ENCODE measurements around the gene SND1. TPM values are rescaled to one million over a fixed set of nuclear protein-coding genes. Genes with fewer than 3 reads are reported as not detected.

The SND1 gene
- total and polyA plus RNA-seq, 2 donors (not counting 1 experiment from before 2014, with no cell fraction given) = 44.4 to 165 TPM

- TF ChIP-seq EZH2 (IDR thresholded peaks at IDR 0.05; ENCODE audit: borderline replicate concordance, insufficient read depth, low read depth, low read length, poor library complexity, severe bottlenecking) = no peak
- TF ChIP-seq CTCF (IDR thresholded peaks at IDR 0.05) = no peak
- no peak overlapping the region for H3K4me3 ChIP-seq (ENCODE audit: control extremely low read depth in 1 of 5, extremely low read depth in 1 of 5, insufficient read depth in 1 of 5, low read depth in 2 of 5, low read length in 4 of 5)
- H3K4me1 ChIP-seq (ENCODE audit: control insufficient read depth in 2 of 2, insufficient read depth in 2 of 2, low read length in 2 of 2) = peaks cover 4 to 6% of the 10 kb centered on the region in 2 donors
- ChIA-PET POLR2A (no interaction called here), CTCF (no interaction called here)
- ATAC-seq (ENCODE audit: low read depth) (no peak), DNase-seq (no peak)
- H3K4me3 Mint-ChIP-seq = no peak overlapping the region
- H4K20me1 ChIP-seq (ENCODE audit: control insufficient read depth, insufficient read depth, low read length, poor library complexity, severe bottlenecking) = peaks cover 24% of the 10 kb centered on the region
- H3K27me3 Mint-ChIP-seq = peaks cover 5% of the 10 kb centered on the region
- peaks cover 0 to 9% (median 0%) of the 10 kb centered on the region in 4 experiments for H3K27me3 ChIP-seq (replicated peaks in 1 of 4; ENCODE audit: control extremely low read depth in 1 of 4, control insufficient read depth in 3 of 4, insufficient read depth in 4 of 4, low read length in 3 of 4)
- H3K36me3 ChIP-seq (replicated peaks in 1 of 2; ENCODE audit: control extremely low read depth in 1 of 2, control insufficient read depth in 1 of 2, extremely low read depth in 1 of 2, insufficient read depth in 2 of 2, low read length in 1 of 2) = peaks cover 4% of the 10 kb centered on the region in 2 experiments
- intact Hi-C loops (cut with micrococcal nuclease) = no loop called here
- no peaks in the 10 kb centered on the region for H3K9me3 Mint-ChIP-seq (ENCODE audit: insufficient read depth)
- WGBS (ENCODE audit: insufficient coverage) = 89% methylated on average over 1 of the region's 2 CpGs
- peaks cover 5% of the 10 kb centered on the region for H3K79me2 ChIP-seq (ENCODE audit: control insufficient read depth, insufficient read depth, low read length)
- peaks cover 0 to 7% (median 0%) of the 10 kb centered on the region in 3 donors for H3K9me3 ChIP-seq (ENCODE audit: control extremely low read depth in 1 of 3, control insufficient read depth in 2 of 3, insufficient read depth in 1 of 3, low read length in 2 of 3)
- H3K4me2 ChIP-seq (replicated peaks; ENCODE audit: low read depth, low read length, poor library complexity, severe bottlenecking) = no peak overlapping the region
- H3K4me1 Mint-ChIP-seq = peaks cover 12% of the 10 kb centered on the region
- no peak overlapping the region for H2AFZ ChIP-seq (ENCODE audit: insufficient read depth, low read depth, low read length, poor library complexity, severe bottlenecking)
- no peak overlapping the region for H3K27ac Mint-ChIP-seq
- no peak overlapping the region for H3K27ac ChIP-seq (ENCODE audit: low read length in 2 of 2)
- no peak overlapping the region for H3K9ac ChIP-seq (ENCODE audit: low read length)
Observed at GRCh38 chr7:128026551-128026950, 374.6 kb downstream of the SND1 start.

- Mint-ChIP-seq H3K4me3 (no peak overlapping the region), H3K9me3 (ENCODE audit: insufficient read depth) (no peaks in the 10 kb centered on the region), H3K27ac (no peak overlapping the region), H3K27me3 (peaks cover 8% of the 10 kb centered on the region), H3K4me1 (peaks cover 14% of the 10 kb centered on the region)
- DNase-seq (no peak), ATAC-seq (ENCODE audit: low read depth) (no peak)
- Histone ChIP-seq H3K4me2 (replicated peaks; ENCODE audit: low read depth, low read length, poor library complexity, severe bottlenecking) (no peak overlapping the region), H3K79me2 (ENCODE audit: control insufficient read depth, insufficient read depth, low read length) (peaks cover 6% of the 10 kb centered on the region), H3K9me3 (ENCODE audit: control extremely low read depth in 1 of 3, control insufficient read depth in 2 of 3, insufficient read depth in 1 of 3, low read length in 2 of 3) (peaks cover 0 to 7% (median 0%) of the 10 kb centered on the region in 3 donors), H3K36me3 (replicated peaks in 1 of 2; ENCODE audit: control extremely low read depth in 1 of 2, control insufficient read depth in 1 of 2, extremely low read depth in 1 of 2, insufficient read depth in 2 of 2, low read length in 1 of 2) (peaks cover 4% of the 10 kb centered on the region in 2 experiments), H4K20me1 (ENCODE audit: control insufficient read depth, insufficient read depth, low read length, poor library complexity, severe bottlenecking) (peaks cover 25% of the 10 kb centered on the region), H3K9ac (ENCODE audit: low read length) (no peak overlapping the region), H3K4me3 (ENCODE audit: control extremely low read depth in 1 of 5, extremely low read depth in 1 of 5, insufficient read depth in 1 of 5, low read depth in 2 of 5, low read length in 4 of 5) (no peak overlapping the region), H3K27ac (ENCODE audit: low read length in 2 of 2) (no peak overlapping the region), H3K27me3 (replicated peaks in 1 of 4; ENCODE audit: control extremely low read depth in 1 of 4, control insufficient read depth in 3 of 4, insufficient read depth in 4 of 4, low read length in 3 of 4) (peaks cover 0 to 9% (median 0%) of the 10 kb centered on the region in 4 experiments), H3K4me1 (ENCODE audit: control insufficient read depth in 2 of 2, insufficient read depth in 2 of 2, low read length in 2 of 2) (peaks cover 5 to 7% of the 10 kb centered on the region in 2 donors), H2AFZ (ENCODE audit: insufficient read depth, low read depth, low read length, poor library complexity, severe bottlenecking) (no peak overlapping the region)
- no peak for TF ChIP-seq EZH2 (IDR thresholded peaks at IDR 0.05; ENCODE audit: borderline replicate concordance, insufficient read depth, low read depth, low read length, poor library complexity, severe bottlenecking)
- no peak for TF ChIP-seq CTCF (IDR thresholded peaks at IDR 0.05)
- intact Hi-C loops (cut with micrococcal nuclease) = no loop called here
- POLR2A ChIA-PET = no interaction called here
- CTCF ChIA-PET = no interaction called here
- WGBS (ENCODE audit: insufficient coverage) = 95% methylated on average over 3 of the region's 4 CpGs
Observed at GRCh38 chr7:128027485-128027980, 375.5 kb downstream of the SND1 start.

Measured in B cell (primary cell).